HCT116 (cell line): Measurements from ENCODE around the gene GALNT5. TPM values are rescaled to one million over a fixed set of nuclear protein-coding genes. Genes with fewer than 3 reads are reported as not detected.

Experiments used
- ATAC-seq: fragments of 200-7000 bp; cut with Tn5 transposase; 2 replicates; pipeline ENCODE4 v1.9.1; 2020; ENCODE audit warnings: mild to moderate bottlenecking, moderate library complexity
- BruUV-seq: library from RNA; stranded (reverse); fragments of 400-500 nt; replicated peaks from 2 replicates; lab custom pipeline; 2021; lab: Mats Ljungman, UMichigan
- CTCF ChIA-PET: fragments of 300-600 bp; sonication (Branson Sonifier 250); formaldehyde crosslinking; loops from one replicate; lab custom pipeline; 2021; ENCODE audit warnings: antibody characterized with exemption; lab: Charles Lee
- POLR2A ChIA-PET: fragments of 300-600, 350-600 bp; sonication (Branson Sonifier 250); formaldehyde crosslinking; loops from one replicate; lab custom pipeline; 2021; ENCODE audit warnings: antibody characterized with exemption; lab: Charles Lee
- RAD21 ChIA-PET, 2 experiments: fragments of 300-600 bp; sonication (Branson Sonifier 250); formaldehyde crosslinking; loops; one replicate each; lab custom pipeline; 2023; ENCODE audit warnings: low total read pairs in 2 of 2; ENCODE audit not compliant: uncharacterized antibody in 2 of 2, unreplicated experiment in 2 of 2, low non-redundant PET in 1 of 2; lab: Charles Lee
- DNase-seq: peaks from one replicate; pipeline ENCODE4 v3.0.0-alpha.2; 2010; ENCODE audit warnings: low read depth, low spot score
- H2AFZ ChIP-seq: fragments of 200-600 bp; shearing (Covaris generic), sonication (generic); 2 replicates; pipeline ENCODE4 v1.6.1; 2017; ENCODE audit warnings: low read depth, mixed run types, mixed read lengths, antibody characterized with exemption, low read length; ENCODE audit not compliant: poor library complexity, severe bottlenecking
- H3K27ac ChIP-seq: 2 replicates; pipeline ENCODE4 v1.5.1; 2012; ENCODE audit warnings: low read depth, low read length
- H3K27me3 ChIP-seq: fragments of 200-600 bp; sonication (generic); 2 replicates; pipeline ENCODE4 v1.6.1; 2016; ENCODE audit warnings: mixed run types, low read length, mixed read lengths; ENCODE audit not compliant: insufficient read depth
- H3K36me3 ChIP-seq, 2 experiments: fragments of 200-500 bp in 1 of 2; fragments of 200-600 bp in 1 of 2; sonication (Bioruptor generic) in 1 of 2; sonication (generic) in 1 of 2; 2 replicates each; pipeline versions ENCODE4 v1.5.1 to v1.6.1; 2014 to 2016; ENCODE audit warnings: low read length in 2 of 2, inconsistent platforms in 1 of 2, mixed read lengths in 1 of 2, mixed run types in 1 of 2; ENCODE audit not compliant: insufficient read depth in 2 of 2, control insufficient read depth in 1 of 2
- H3K4me1 ChIP-seq, 2 experiments: fragments of 200-600 bp in 1 of 2; sonication (generic) in 1 of 2; 2 replicates each; pipeline versions ENCODE4 v1.5.1 to v1.6.1; 2012 to 2017; ENCODE audit warnings: low read length in 2 of 2, inconsistent platforms in 1 of 2, mild to moderate bottlenecking in 1 of 2, mixed read lengths in 1 of 2, mixed run types in 1 of 2, moderate library complexity in 1 of 2; ENCODE audit not compliant: insufficient read depth in 2 of 2, control insufficient read depth in 1 of 2
- H3K4me2 ChIP-seq: fragments of 200-600 bp; sonication (generic); 2 replicates; pipeline ENCODE4 v1.6.1; 2017; ENCODE audit warnings: mixed run types, low read length, mixed read lengths
- H3K4me3 ChIP-seq, 2 experiments: fragments of 200-600 bp in 1 of 2; sonication (generic) in 1 of 2; replicated peaks in 1 of 2; 2 replicates each; pipeline ENCODE4 v1.5.1; 2011 to 2016; ENCODE audit warnings: low read length in 2 of 2, control low read depth in 1 of 2, low read depth in 1 of 2, mild to moderate bottlenecking in 1 of 2, mixed read lengths in 1 of 2, mixed run types in 1 of 2
- H3K79me2 ChIP-seq: fragments of 200-600 bp; sonication (generic); 2 replicates; pipeline ENCODE4 v1.6.1; 2017; ENCODE audit warnings: mild to moderate bottlenecking, mixed run types, low read length, moderate library complexity, mixed read lengths; ENCODE audit not compliant: insufficient read depth
- H3K9ac ChIP-seq: fragments of 200-600 bp; sonication (generic); 2 replicates; pipeline ENCODE4 v1.6.1; 2016; ENCODE audit warnings: low read length, mixed read lengths
- H3K9me2 ChIP-seq: fragments of 200-600 bp; sonication (generic), shearing (Covaris generic); 2 replicates; pipeline ENCODE4 v1.6.1; 2017; ENCODE audit warnings: mixed run types, mild to moderate bottlenecking, moderate library complexity; ENCODE audit not compliant: insufficient read depth
- H3K9me3 ChIP-seq, 2 experiments: fragments of 200-500 bp in 1 of 2; fragments of 200-600 bp in 1 of 2; sonication (Bioruptor generic) in 1 of 2; sonication (generic) in 1 of 2; 2 replicates each; pipeline ENCODE4 v1.6.1; 2014 to 2017; ENCODE audit warnings: low read length in 2 of 2, mixed read lengths in 2 of 2, inconsistent platforms in 1 of 2, low read depth in 1 of 2, mild to moderate bottlenecking in 1 of 2, mixed run types in 1 of 2, moderate library complexity in 1 of 2; ENCODE audit not compliant: control insufficient read depth in 1 of 2, insufficient read depth in 1 of 2
- H4K20me1 ChIP-seq: fragments of 200-600 bp; sonication (generic), shearing (Covaris generic); 2 replicates; pipeline ENCODE4 v1.6.1; 2017; ENCODE audit warnings: mixed run types, mild to moderate bottlenecking, moderate library complexity; ENCODE audit not compliant: insufficient read depth
- ATF3 ChIP-seq: IDR thresholded peaks from 2 replicates; pipeline ENCODE4 v1.6.1; 2012
- CEBPB ChIP-seq: IDR thresholded peaks from 2 replicates; pipeline ENCODE4 v1.6.1; 2012; ENCODE audit warnings: low read depth
- CTCF ChIP-seq, 3 experiments: fragments of 200-600 bp in 1 of 3; sonication (generic) in 1 of 3; IDR thresholded peaks in 2 of 3; conservative IDR thresholded peaks in 1 of 3; 2 replicates each; pipeline ENCODE4 v1.5.1; 2012 to 2017; ENCODE audit warnings: low read depth in 2 of 3, low read length in 2 of 3, antibody characterized with exemption in 1 of 3, borderline replicate concordance in 1 of 3, control low read depth in 1 of 3, mild to moderate bottlenecking in 1 of 3, mixed read lengths in 1 of 3, mixed run types in 1 of 3, moderate library complexity in 1 of 3; ENCODE audit not compliant: insufficient read depth in 1 of 3
- ELF1 ChIP-seq: IDR thresholded peaks from 2 replicates; pipeline ENCODE4 v1.6.1; 2012; ENCODE audit warnings: low read depth, borderline replicate concordance
- EZH2 ChIP-seq: fragments of 200-600 bp; sonication (generic); IDR thresholded peaks from 2 replicates; pipeline ENCODE4 v1.6.1; 2017; ENCODE audit warnings: antibody characterized with exemption, mixed run types
- FOSL1 ChIP-seq: IDR thresholded peaks from 2 replicates; pipeline ENCODE4 v1.6.1; 2012; ENCODE audit warnings: low read depth
- JUND ChIP-seq: IDR thresholded peaks from 2 replicates; pipeline ENCODE4 v1.6.1; 2012
- MAX ChIP-seq: IDR thresholded peaks from 2 replicates; pipeline ENCODE4 v1.6.1; 2012
- POLR2A ChIP-seq: IDR thresholded peaks from 2 replicates; pipeline ENCODE4 v1.7.0; 2011; ENCODE audit warnings: borderline replicate concordance; ENCODE audit not compliant: insufficient read depth, insufficient read length; ENCODE audit errors: extremely low read depth
- POLR2AphosphoS5 ChIP-seq: IDR thresholded peaks from 2 replicates; pipeline ENCODE4 v1.6.1; 2011; ENCODE audit warnings: mild to moderate bottlenecking, low read depth, low read length, moderate library complexity
- RAD21 ChIP-seq: IDR thresholded peaks from 2 replicates; pipeline ENCODE4 v1.6.1; 2012; ENCODE audit warnings: low read depth, mild to moderate bottlenecking
- SIN3A ChIP-seq: IDR thresholded peaks from 2 replicates; pipeline ENCODE4 v1.6.1; 2012; ENCODE audit warnings: low read depth
- SP1 ChIP-seq: IDR thresholded peaks from 2 replicates; pipeline ENCODE4 v1.6.1; 2012; ENCODE audit warnings: low read depth
- SRF ChIP-seq: IDR thresholded peaks from 2 replicates; pipeline ENCODE4 v1.6.1; 2012; ENCODE audit warnings: low read depth
- ZBTB33 ChIP-seq: IDR thresholded peaks from 2 replicates; pipeline ENCODE4 v1.6.1; 2011; ENCODE audit warnings: mild to moderate bottlenecking, low read length, moderate library complexity; ENCODE audit not compliant: insufficient replicate concordance; ENCODE audit errors: extremely low read depth
- ZFX ChIP-seq: fragments of 450-650 bp; IDR thresholded peaks from 2 replicates; pipeline ENCODE4 v1.6.1; 2017
- ZNF274 ChIP-seq: fragments of 200-500 bp; sonication (Bioruptor generic); IDR thresholded peaks from 2 replicates; pipeline ENCODE4 v1.6.1; 2014; ENCODE audit warnings: mild to moderate bottlenecking, low read depth, low read length, inconsistent platforms
- intact Hi-C: fragments of 100-400 bp; cut with micrococcal nuclease; formaldehyde crosslinking; loops from 2 replicates; pipeline ENCODE4 v1.10.0; 2022
- total RNA-seq: library from RNA; stranded (reverse); gene quantifications from one replicate; pipeline ENCODE4 v1.2.1, GENCODE V29; 2021; ENCODE audit not compliant: unreplicated experiment

GALNT5 gene
- total RNA-seq, 1 experiment from 2014 or later = 3.9 TPM

- no peaks in the 10 kb centered on the region for H3K9me2 ChIP-seq
- H3K27me3 ChIP-seq = no peaks in the 10 kb centered on the region
- H3K4me3 ChIP-seq = peak overlapping the region in 1 of 2 experiments; percentile 39; a peak in 3 of 4 replicates
- ATAC-seq = no peak
- no peak for TF ChIP-seq CTCF (IDR thresholded peaks at IDR 0.05 in 2 of 3, conservative IDR thresholded peaks at IDR 0.05 in 1 of 3; ENCODE audit: borderline replicate concordance in 1 of 3, insufficient read depth in 1 of 3, low read depth in 2 of 3, low read length in 2 of 3)
- no peak for TF ChIP-seq ZNF274
- no peak for TF ChIP-seq ZFX
- no peak for TF ChIP-seq SIN3A
- TF ChIP-seq ZBTB33 = no peak
- TF ChIP-seq POLR2A = no peak
- no peak for TF ChIP-seq RAD21
- TF ChIP-seq EZH2 = no peak
- TF ChIP-seq SRF = no peak
- TF ChIP-seq FOSL1 = no peak
- TF ChIP-seq SP1 = no peak
- TF ChIP-seq MAX = no peak
- no peak for TF ChIP-seq ATF3
- no peak for TF ChIP-seq JUND
- no peak for TF ChIP-seq CEBPB
- no peak for TF ChIP-seq POLR2AphosphoS5
- TF ChIP-seq ELF1 = no peak
- TF ChIP-seq, all 23 proteins: peak for 0
- H3K79me2 ChIP-seq = peaks cover 47% of the 10 kb centered on the region
- H2AFZ ChIP-seq = no peak overlapping the region
- no peaks in the 10 kb centered on the region for H3K9me3 ChIP-seq
- H3K27ac ChIP-seq = peak overlapping the region; percentile 68
- RAD21 ChIA-PET = no interaction called here
- peaks cover 30 to 82% of the 10 kb centered on the region in 2 experiments for H3K4me1 ChIP-seq
- DNase-seq = no peak
- CTCF ChIA-PET = interaction anchor here (1.5 kb wide), 1 partner anchor 41 kb away, joined by 5 read pairs; no protein-coding TSS in a partner anchor
- POLR2A ChIA-PET = interaction anchor here (0.9 kb wide), 1 partner anchor 12 kb away, joined by 3 read pairs; no protein-coding TSS in a partner anchor
- no peaks in the 10 kb centered on the region for H3K36me3 ChIP-seq
- intact Hi-C loops = no loop called here
- TSS peak; percentile 82 for BruUV-seq
- peak overlapping the region; percentile 83 for H3K4me2 ChIP-seq
- H3K9ac ChIP-seq = peak overlapping the region; percentile 69
- H4K20me1 ChIP-seq = no peaks in the 10 kb centered on the region
Observed at GRCh38 chr2:157260533-157261198, 3.2 kb downstream of the GALNT5 start.
